Loucy (cell line): ENCODE data around the gene EDRF1.

Experiments used
- EZH2phosphoT487 ChIP-seq: fragments of 200-600 bp; IDR thresholded peaks from 2 replicates; pipeline ENCODE4 v1.6.1; 2018; ENCODE audit warnings: antibody characterized with exemption, mild to moderate bottlenecking, moderate library complexity, borderline replicate concordance
- TF ChIP-seq, protein P1 (sequence below): fragments of 200-600 bp; sonication (generic); conservative IDR thresholded peaks from 2 replicates; pipeline ENCODE4 v1.5.1; 2014; ENCODE audit warnings: mild to moderate bottlenecking, antibody characterized with exemption, low read length

DNA sequence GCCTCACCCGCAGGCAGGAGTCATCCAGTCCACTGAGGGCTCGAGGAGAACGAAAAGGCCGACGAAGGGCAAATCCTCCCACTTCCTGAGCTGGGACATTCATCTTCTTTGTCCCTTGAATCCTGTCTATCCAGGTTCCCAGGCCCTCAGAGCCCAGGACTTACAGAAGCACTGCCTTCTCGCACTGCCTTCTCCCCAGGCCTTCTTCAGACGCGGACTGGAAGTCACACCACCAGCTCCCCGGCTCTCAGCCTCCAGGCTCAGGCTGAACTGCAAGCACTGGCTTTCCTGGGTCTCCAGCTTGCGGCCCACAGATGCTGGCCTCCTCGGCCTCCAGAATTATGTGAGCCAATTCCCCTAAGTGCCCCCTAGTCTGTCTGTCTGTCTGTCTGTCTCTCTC lies 62.5 kb downstream of the EDRF1 start:
- TF ChIP-seq, protein P1, sequence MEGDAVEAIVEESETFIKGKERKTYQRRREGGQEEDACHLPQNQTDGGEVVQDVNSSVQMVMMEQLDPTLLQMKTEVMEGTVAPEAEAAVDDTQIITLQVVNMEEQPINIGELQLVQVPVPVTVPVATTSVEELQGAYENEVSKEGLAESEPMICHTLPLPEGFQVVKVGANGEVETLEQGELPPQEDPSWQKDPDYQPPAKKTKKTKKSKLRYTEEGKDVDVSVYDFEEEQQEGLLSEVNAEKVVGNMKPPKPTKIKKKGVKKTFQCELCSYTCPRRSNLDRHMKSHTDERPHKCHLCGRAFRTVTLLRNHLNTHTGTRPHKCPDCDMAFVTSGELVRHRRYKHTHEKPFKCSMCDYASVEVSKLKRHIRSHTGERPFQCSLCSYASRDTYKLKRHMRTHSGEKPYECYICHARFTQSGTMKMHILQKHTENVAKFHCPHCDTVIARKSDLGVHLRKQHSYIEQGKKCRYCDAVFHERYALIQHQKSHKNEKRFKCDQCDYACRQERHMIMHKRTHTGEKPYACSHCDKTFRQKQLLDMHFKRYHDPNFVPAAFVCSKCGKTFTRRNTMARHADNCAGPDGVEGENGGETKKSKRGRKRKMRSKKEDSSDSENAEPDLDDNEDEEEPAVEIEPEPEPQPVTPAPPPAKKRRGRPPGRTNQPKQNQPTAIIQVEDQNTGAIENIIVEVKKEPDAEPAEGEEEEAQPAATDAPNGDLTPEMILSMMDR: no peak
- TF ChIP-seq EZH2phosphoT487: no peak
